ENCODE results near the gene ZCCHC17.
"Not testable (repeated sequence)": the region's sequence is repeated elsewhere in the genome, so short reads cannot be mapped to it uniquely, and the experiment has no call there.

The ZCCHC17 gene

DNA sequence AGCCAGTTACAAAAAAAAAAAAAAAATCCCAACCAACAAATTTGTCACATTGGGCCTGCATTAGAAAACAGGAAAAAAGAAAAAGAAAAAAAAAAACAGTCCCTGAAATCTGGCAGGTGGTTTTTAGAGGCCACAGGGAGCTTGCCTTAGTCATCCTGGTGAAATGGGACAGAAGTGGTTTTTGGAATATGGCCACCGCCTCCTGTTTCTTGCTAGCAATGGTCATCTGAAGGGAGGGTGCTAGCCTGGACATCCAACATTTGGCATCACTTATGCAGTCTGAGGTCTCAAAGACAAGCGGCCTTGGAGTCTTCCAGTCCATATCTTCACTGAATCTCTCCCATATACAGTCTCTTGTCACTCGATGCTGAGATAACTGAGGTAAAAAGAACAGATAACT lies 37.1 kb upstream of the ZCCHC17 start:
- TF ChIP-seq, protein P1, sequence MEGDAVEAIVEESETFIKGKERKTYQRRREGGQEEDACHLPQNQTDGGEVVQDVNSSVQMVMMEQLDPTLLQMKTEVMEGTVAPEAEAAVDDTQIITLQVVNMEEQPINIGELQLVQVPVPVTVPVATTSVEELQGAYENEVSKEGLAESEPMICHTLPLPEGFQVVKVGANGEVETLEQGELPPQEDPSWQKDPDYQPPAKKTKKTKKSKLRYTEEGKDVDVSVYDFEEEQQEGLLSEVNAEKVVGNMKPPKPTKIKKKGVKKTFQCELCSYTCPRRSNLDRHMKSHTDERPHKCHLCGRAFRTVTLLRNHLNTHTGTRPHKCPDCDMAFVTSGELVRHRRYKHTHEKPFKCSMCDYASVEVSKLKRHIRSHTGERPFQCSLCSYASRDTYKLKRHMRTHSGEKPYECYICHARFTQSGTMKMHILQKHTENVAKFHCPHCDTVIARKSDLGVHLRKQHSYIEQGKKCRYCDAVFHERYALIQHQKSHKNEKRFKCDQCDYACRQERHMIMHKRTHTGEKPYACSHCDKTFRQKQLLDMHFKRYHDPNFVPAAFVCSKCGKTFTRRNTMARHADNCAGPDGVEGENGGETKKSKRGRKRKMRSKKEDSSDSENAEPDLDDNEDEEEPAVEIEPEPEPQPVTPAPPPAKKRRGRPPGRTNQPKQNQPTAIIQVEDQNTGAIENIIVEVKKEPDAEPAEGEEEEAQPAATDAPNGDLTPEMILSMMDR (IDR thresholded peaks at IDR 0.05; ENCODE audit: low read depth, low read length): no peak
- H3K27ac ChIP-seq: no peak overlapping the region
- peaks cover 68% of the 10 kb centered on the region for H3K36me3 ChIP-seq
- no peaks in the 10 kb centered on the region for H3K27me3 ChIP-seq (ENCODE audit: insufficient read depth, low read depth, severe bottlenecking)
- no peak for DNase-seq
- no peaks in the 10 kb centered on the region for H3K9me3 ChIP-seq (ENCODE audit: severe bottlenecking)
- H3K4me3 ChIP-seq (ENCODE audit: low read depth, low read length): no peak overlapping the region

DNA sequence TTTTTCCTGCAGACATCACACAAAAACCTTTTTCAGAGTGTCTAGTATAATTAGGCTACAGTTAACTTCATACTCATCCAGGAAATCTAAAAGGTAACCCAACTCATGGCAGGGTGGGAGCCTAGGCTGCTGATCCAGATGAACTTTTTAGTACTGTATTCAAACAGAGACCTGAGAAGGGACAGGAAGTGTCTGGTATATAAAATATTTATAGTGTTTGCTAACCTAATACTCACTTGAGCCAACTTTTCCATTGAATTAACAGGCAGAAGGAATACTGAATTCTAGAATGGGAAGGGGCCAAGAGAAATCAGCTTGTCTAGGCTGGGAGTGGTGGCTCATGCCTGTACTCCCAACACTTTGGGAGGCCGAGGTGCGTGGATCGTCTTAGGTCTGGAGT lies 34.9 kb upstream of the ZCCHC17 start:
- Histone ChIP-seq H3K27ac (no peak overlapping the region), H3K36me3 (peaks cover 78% of the 10 kb centered on the region), H3K27me3 (ENCODE audit: insufficient read depth, low read depth, severe bottlenecking) (no peaks in the 10 kb centered on the region), H3K4me3 (ENCODE audit: low read depth, low read length) (no peak overlapping the region), H3K9me3 (ENCODE audit: severe bottlenecking) (no peaks in the 10 kb centered on the region)
- TF ChIP-seq, protein P1 (IDR thresholded peaks at IDR 0.05; ENCODE audit: low read depth, low read length): no peak
- DNase-seq: no peak

DNA sequence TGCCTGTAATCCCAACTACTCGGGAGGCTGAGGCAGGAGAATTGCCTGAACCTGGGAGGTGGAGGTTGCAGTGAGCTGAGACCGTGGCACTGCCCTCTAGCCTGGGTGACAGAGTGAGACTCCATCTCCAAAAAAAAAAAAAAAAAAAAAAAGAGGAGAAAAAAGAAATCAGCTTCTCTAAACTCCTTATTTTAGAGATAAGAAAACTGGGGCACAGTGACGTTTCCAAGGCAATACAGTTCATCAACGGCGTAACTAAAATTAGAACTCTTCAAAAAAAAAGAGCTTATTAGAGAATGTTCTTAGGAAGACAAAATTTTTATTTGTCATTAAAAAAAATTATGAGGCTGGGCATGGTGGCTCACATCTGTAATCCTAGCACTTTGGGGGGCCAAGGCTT lies 34.4 kb upstream of the ZCCHC17 start:
- peaks cover 78% of the 10 kb centered on the region for H3K36me3 ChIP-seq
- not testable (repeated sequence) for H3K27ac ChIP-seq; H3K4me3 ChIP-seq (ENCODE audit: low read depth, low read length); H3K27me3 ChIP-seq (ENCODE audit: insufficient read depth, low read depth, severe bottlenecking); H3K9me3 ChIP-seq (ENCODE audit: severe bottlenecking); DNase-seq

DNA sequence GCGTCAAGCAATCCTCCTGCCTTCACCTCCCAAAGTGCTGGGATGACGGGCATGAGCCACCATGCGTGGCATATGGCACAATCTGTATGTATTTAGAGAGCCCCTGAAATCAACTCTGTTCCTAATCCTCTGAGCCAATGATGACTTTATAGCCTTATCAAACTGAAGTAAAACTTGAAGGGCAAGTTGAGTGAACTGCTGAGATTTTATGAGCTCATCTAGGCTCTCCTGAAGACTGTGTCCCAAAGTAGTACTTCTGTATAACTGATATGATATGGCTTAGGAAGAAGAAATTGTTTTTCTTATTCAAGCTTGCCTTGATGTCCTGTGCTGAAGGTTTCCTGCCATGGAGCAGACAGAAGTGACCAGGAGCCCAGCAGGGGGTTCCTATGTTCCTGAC lies 33.4 kb upstream of the ZCCHC17 start:
- Histone ChIP-seq H3K27ac (no peak overlapping the region), H3K27me3 (ENCODE audit: insufficient read depth, low read depth, severe bottlenecking) (no peaks in the 10 kb centered on the region), H3K4me3 (ENCODE audit: low read depth, low read length) (no peak overlapping the region), H3K36me3 (peaks cover 76% of the 10 kb centered on the region), H3K9me3 (ENCODE audit: severe bottlenecking) (no peaks in the 10 kb centered on the region)
- TF ChIP-seq, protein P1 (IDR thresholded peaks at IDR 0.05; ENCODE audit: low read depth, low read length): no peak
- no peak for DNase-seq

DNA sequence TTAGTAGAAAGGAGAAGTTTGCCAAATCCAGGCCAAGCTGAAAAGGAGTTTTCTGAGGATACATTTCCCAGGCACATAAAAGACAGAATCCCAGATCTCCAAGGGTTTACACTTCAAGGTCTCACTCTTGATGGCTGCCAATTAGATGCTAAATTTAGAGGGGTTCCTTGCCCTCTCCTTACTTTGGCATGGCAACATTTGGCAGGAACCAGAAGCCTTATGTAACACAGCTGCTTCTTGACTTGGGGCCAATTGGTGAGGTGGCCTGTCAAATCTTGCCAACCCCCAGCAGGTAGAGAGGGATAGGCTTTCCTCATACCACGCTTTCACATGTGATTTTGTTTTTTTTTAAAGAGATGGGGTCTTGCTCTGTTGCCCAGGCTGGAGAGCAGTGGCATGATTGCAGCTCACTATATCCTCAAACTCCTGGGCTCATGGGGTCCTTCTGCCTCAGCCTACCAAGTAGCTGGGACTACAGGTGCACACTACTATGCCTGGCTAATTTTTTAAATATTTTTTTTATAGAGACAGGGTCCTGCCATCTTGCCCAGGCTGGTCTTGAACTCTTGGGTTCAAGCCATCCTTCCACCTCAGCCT lies 31.9 kb upstream of the ZCCHC17 start:
- TF ChIP-seq, protein P1 (IDR thresholded peaks at IDR 0.05; ENCODE audit: low read depth, low read length): no peak
- DNase-seq: no peak
- H3K36me3 ChIP-seq: peaks cover 77% of the 10 kb centered on the region

GRCh38 chr1:31266547-31266946 lies 30.3 kb upstream of the ZCCHC17 start:
- Histone ChIP-seq H3K4me3 (ENCODE audit: low read depth, low read length) (no peak overlapping the region), H3K36me3 (peaks cover 76% of the 10 kb centered on the region), H3K27me3 (ENCODE audit: insufficient read depth, low read depth, severe bottlenecking) (no peaks in the 10 kb centered on the region), H3K27ac (0 out of 2 replicates have a peak overlapping the region, but pooled peaks have one; percentile 19), H3K9me3 (ENCODE audit: severe bottlenecking) (no peaks in the 10 kb centered on the region)
- TF ChIP-seq, protein P1 (IDR thresholded peaks at IDR 0.05; ENCODE audit: low read depth, low read length): no peak
- DNase-seq: no peak

More for the DNA sequence above, 31.9 kb upstream of the ZCCHC17 start:
- H3K27ac ChIP-seq: no peak overlapping the region
- no peaks in the 10 kb centered on the region for H3K9me3 ChIP-seq (ENCODE audit: severe bottlenecking)
- H3K27me3 ChIP-seq (ENCODE audit: insufficient read depth, low read depth, severe bottlenecking): no peaks in the 10 kb centered on the region
- H3K4me3 ChIP-seq (ENCODE audit: low read depth, low read length): no peak overlapping the region

All from WERI-Rb-1 (cell line).